ENCODE data around the gene AUTS2. TPM values are rescaled to one million over a fixed set of nuclear protein-coding genes. Genes with fewer than 3 reads are reported as not detected.

The AUTS2 gene
- polyA plus RNA-seq, 3 donors: 0.08 to 0.35 TPM; not detected in 1

DNA sequence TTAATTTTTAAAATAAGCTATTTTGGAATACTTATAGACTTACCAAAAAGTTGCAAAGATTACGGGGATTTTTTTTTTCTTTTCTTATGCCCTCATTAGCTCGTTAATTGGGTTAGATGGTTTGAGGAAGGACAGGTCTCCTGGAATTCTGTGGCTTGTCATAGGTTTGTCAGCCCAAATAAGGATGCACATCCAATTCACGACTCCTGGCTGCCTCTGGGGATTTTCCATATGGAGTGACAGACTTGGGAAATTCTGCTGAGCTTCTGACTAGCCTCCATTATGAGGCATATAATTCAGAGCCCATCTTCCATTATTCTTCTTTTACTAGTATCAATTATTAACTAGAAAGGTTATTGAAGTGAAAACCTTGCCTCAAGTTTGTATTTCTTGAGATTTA, 102.1 kb downstream of the AUTS2 start:
- H3K36me3 ChIP-seq (replicated peaks in 1 of 2; ENCODE audit: control insufficient read depth in 1 of 2, insufficient read depth in 2 of 2, low read length in 2 of 2): no peaks in the 10 kb centered on the region
- Mint-ChIP-seq H3K27ac (no peak overlapping the region), H3K9me3 (no peaks in the 10 kb centered on the region), H3K36me3 (no peaks in the 10 kb centered on the region), H3K27me3 (ENCODE audit: low read depth in 3 of 3) (no peaks in the 10 kb centered on the region), H3K4me1 (peaks cover 10% of the 10 kb centered on the region), H3K4me3 (no peak overlapping the region)
- no peak overlapping the region for H3K27ac ChIP-seq (ENCODE audit: low read depth in 1 of 2, low read length in 2 of 2)
- H3K9ac ChIP-seq (ENCODE audit: insufficient read depth, low read length, poor library complexity, severe bottlenecking): no peak overlapping the region
- H3K27me3 ChIP-seq (ENCODE audit: control insufficient read depth in 2 of 2, insufficient read depth in 2 of 2, low read length in 2 of 2): no peaks in the 10 kb centered on the region
- TF ChIP-seq CTCF (IDR thresholded peaks at IDR 0.05): no peak
- no peaks in the 10 kb centered on the region for H4K20me1 ChIP-seq (ENCODE audit: insufficient read depth, low read length)
- no peak overlapping the region for H3K4me2 ChIP-seq (replicated peaks; ENCODE audit: extremely low read depth, low read length, poor library complexity, severe bottlenecking)
- no peak for DNase-seq
- H3K9me3 ChIP-seq (replicated peaks in 1 of 2; ENCODE audit: control insufficient read depth in 1 of 2, insufficient read depth in 1 of 2, low read length in 2 of 2): no peaks in the 10 kb centered on the region
- peaks cover 0 to 3% of the 10 kb centered on the region in 2 donors for H3K4me1 ChIP-seq (ENCODE audit: control insufficient read depth in 1 of 2, insufficient read depth in 2 of 2, low read length in 2 of 2)
- no CpG with 5 or more reads among the region's 3 CpGs for WGBS (ENCODE audit: insufficient coverage)
- H3K79me2 ChIP-seq (ENCODE audit: insufficient read depth, low read length): no peaks in the 10 kb centered on the region
- H2AFZ ChIP-seq (ENCODE audit: insufficient read depth, low read depth, low read length, poor library complexity, severe bottlenecking): no peak overlapping the region
- H3K4me3 ChIP-seq (replicated peaks in 1 of 3; ENCODE audit: low read depth in 2 of 3, low read length in 3 of 3): no peak overlapping the region
- intact Hi-C loops (cut with micrococcal nuclease): no loop called here

DNA sequence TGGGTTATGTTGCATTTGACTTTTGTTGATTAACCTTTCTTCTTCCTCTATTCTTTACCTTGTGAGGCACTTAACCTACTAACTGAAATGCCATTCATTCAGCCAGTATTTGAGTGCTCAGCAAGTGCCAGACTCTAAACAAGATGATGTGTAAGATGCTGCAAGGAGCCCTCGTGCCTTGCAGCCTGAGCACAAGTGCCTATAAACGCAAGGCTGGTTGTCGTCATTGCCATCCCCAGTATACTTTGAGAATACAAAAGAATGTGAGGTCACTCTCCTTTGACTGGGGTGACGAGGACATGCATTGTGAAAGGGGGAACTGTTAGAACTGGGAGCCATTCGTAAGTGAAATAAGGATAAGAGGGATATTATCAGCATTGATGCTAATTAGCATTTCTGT, 103.0 kb downstream of the AUTS2 start:
- no peaks in the 10 kb centered on the region for H3K36me3 ChIP-seq (replicated peaks in 1 of 2; ENCODE audit: control insufficient read depth in 1 of 2, insufficient read depth in 2 of 2, low read length in 2 of 2)
- no peaks in the 10 kb centered on the region for H3K36me3 Mint-ChIP-seq
- no peaks in the 10 kb centered on the region for H4K20me1 ChIP-seq (ENCODE audit: insufficient read depth, low read length)
- DNase-seq: no peak
- no peak overlapping the region for H3K4me3 ChIP-seq (replicated peaks in 1 of 3; ENCODE audit: low read depth in 2 of 3, low read length in 3 of 3)
- H3K4me1 Mint-ChIP-seq: peaks cover 4% of the 10 kb centered on the region
- peak overlapping the region in 1 of 7 donors; percentile 38 for H3K27ac Mint-ChIP-seq
- WGBS (ENCODE audit: insufficient coverage): 100% methylated on average over 3 of the region's 5 CpGs
- H3K4me3 Mint-ChIP-seq: no peak overlapping the region
- no peak for TF ChIP-seq CTCF (IDR thresholded peaks at IDR 0.05)
- no peaks in the 10 kb centered on the region for H3K9me3 ChIP-seq (replicated peaks in 1 of 2; ENCODE audit: control insufficient read depth in 1 of 2, insufficient read depth in 1 of 2, low read length in 2 of 2)
- H3K27me3 Mint-ChIP-seq (ENCODE audit: low read depth in 3 of 3): no peaks in the 10 kb centered on the region
- H3K9ac ChIP-seq (ENCODE audit: insufficient read depth, low read length, poor library complexity, severe bottlenecking): no peak overlapping the region
- H2AFZ ChIP-seq (ENCODE audit: insufficient read depth, low read depth, low read length, poor library complexity, severe bottlenecking): no peak overlapping the region
- no peaks in the 10 kb centered on the region for H3K4me1 ChIP-seq (ENCODE audit: control insufficient read depth in 1 of 2, insufficient read depth in 2 of 2, low read length in 2 of 2)
- no peaks in the 10 kb centered on the region for H3K27me3 ChIP-seq (ENCODE audit: control insufficient read depth in 2 of 2, insufficient read depth in 2 of 2, low read length in 2 of 2)
- H3K27ac ChIP-seq (ENCODE audit: low read depth in 1 of 2, low read length in 2 of 2): no peak overlapping the region
- no peaks in the 10 kb centered on the region for H3K9me3 Mint-ChIP-seq
- H3K79me2 ChIP-seq (ENCODE audit: insufficient read depth, low read length): no peaks in the 10 kb centered on the region
- intact Hi-C loops (cut with micrococcal nuclease): no loop called here
- H3K4me2 ChIP-seq (replicated peaks; ENCODE audit: extremely low read depth, low read length, poor library complexity, severe bottlenecking): no peak overlapping the region

Data from CD14-positive monocyte (primary cell).